OCI-LY1 (cell line): ENCODE measurements around the gene MADD.

Experiments used
- CTCF ChIP-seq: fragments of 200-600 bp; sonication (generic), shearing (Covaris generic); IDR thresholded peaks from 2 replicates; pipeline ENCODE4 v1.5.1; 2017; ENCODE audit warnings: mild to moderate bottlenecking, antibody characterized with exemption, low read length, moderate library complexity, mixed read lengths
- EZH2 ChIP-seq: fragments of 200-600 bp; sonication (generic), shearing (Covaris generic); IDR thresholded peaks from 2 replicates; pipeline ENCODE4 v1.8.0; 2017; ENCODE audit warnings: borderline replicate concordance, mixed run types, mild to moderate bottlenecking, antibody characterized with exemption, low read length, moderate library complexity, mixed read lengths

- TF ChIP-seq CTCF (no peak), EZH2 (no peak)
Measured at GRCh38 chr11:47347137-47347536, 77.2 kb downstream of the MADD start.
